GM10248 (cell line): ENCODE data around the gene SEPHS1.

Experiments
- CTCF ChIA-PET: fragments of 300-600 bp; sonication (Branson Sonifier 250); formaldehyde crosslinking; extraction: SDS; loops from one replicate; lab custom pipeline; 2021; ENCODE audit warnings: antibody characterized with exemption; lab: Yijun Ruan, JAX
- POLR2A ChIA-PET: fragments of 350-650 bp; sonication (Branson Sonifier 250); formaldehyde crosslinking; extraction: SDS; loops from one replicate; lab custom pipeline; 2020; ENCODE audit warnings: antibody characterized with exemption; lab: Yijun Ruan, JAX
- DNase-seq: peaks from one replicate; pipeline ENCODE4 v3.0.0; 2012; ENCODE audit errors: extremely low spot score
- TF ChIP-seq, protein P1 (sequence below): IDR thresholded peaks from 2 replicates; pipeline ENCODE4 v1.5.1; 2012; ENCODE audit warnings: mild to moderate bottlenecking, low read depth; ENCODE audit errors: extremely low read depth, missing control alignments, control extremely low read depth

The SEPHS1 gene

DNA sequence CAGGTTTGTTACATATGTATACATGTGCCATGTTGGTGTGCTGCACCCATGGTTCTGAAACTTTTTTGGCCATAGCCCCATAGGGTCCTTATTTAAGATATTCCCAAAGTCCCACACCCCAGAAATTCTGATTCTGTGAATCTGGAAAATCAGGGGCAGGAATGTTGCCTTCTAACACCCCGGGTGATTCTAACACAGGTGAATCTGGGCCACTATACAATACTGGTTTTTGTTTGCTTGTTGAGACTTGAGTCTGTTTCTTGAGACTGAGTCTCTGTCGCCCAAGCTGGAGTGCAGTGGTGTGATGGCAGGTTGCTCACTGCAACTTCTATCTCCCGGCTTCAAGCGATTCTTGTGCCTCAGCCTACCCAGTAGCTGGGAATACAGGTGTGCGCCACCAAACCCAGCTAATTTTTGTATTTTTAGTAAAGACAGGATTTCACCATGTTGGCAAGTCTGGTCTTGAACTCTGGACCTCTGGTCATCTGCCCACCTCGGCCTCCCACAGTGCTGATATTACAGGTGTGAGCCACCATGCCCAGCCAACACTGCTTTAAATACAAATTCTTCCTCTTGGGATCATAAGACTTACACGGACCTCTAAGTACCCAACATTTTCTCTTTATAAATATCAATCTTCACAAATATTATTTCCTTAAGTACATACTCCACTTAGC, 31.3 kb downstream of the SEPHS1 start:
- no peak for DNase-seq
- TF ChIP-seq, protein P1, sequence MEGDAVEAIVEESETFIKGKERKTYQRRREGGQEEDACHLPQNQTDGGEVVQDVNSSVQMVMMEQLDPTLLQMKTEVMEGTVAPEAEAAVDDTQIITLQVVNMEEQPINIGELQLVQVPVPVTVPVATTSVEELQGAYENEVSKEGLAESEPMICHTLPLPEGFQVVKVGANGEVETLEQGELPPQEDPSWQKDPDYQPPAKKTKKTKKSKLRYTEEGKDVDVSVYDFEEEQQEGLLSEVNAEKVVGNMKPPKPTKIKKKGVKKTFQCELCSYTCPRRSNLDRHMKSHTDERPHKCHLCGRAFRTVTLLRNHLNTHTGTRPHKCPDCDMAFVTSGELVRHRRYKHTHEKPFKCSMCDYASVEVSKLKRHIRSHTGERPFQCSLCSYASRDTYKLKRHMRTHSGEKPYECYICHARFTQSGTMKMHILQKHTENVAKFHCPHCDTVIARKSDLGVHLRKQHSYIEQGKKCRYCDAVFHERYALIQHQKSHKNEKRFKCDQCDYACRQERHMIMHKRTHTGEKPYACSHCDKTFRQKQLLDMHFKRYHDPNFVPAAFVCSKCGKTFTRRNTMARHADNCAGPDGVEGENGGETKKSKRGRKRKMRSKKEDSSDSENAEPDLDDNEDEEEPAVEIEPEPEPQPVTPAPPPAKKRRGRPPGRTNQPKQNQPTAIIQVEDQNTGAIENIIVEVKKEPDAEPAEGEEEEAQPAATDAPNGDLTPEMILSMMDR: no peak
- ChIA-PET POLR2A (interaction anchor here (0.8 kb wide), 1 partner anchor 14 kb away, joined by 8 read pairs; no protein-coding TSS in a partner anchor), CTCF (interaction anchor here (1.0 to 3.9 kb wide), 4 partner anchors 9 to 55 kb away, joined by 3 to 30 read pairs (median 4); partner anchors contain the start of gene PHYH)

DNA sequence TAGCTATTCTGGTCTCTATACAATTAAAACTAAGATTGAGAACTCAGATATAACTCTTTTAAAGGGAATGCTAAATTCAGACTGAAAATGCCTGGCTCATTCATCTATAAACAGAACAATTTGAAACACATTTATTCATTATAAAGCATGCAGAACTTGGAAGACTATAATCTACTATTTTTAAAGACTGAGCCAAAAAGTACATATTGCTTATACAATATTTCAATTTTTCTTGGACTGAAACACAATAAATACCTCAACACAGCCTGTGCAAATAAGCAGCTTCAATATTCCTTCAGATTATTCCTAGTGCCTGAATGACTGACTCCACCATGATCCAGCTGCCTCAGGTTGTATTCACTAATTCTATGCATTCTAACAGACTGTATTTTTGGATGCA, 32.7 kb downstream of the SEPHS1 start:
- ChIA-PET CTCF (interaction anchor here (1.4 to 3.9 kb wide), 3 partner anchors 9 to 57 kb away, joined by 3 to 30 read pairs (median 4); partner anchors contain the start of gene PHYH), POLR2A (no interaction called here)
- TF ChIP-seq, protein P1: no peak
- DNase-seq: no peak

DNA sequence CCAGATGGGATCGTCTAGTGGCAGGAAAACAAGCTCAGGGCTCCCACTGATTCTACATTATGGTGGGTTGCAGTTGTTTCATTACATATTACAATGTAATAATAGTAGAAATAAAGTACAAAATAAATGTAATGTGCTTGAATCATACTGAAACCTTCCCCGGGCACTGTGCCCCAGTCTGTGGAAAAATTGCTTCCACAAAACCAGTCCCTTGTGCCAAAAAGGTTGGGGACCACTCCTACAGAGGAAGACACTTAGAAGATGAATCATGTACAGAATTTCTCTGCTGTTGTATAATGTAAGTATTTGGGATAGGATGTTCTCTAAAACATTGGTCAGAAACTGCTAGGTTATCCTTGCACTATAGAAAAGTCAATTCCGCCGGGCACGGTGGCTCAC, 36.9 kb downstream of the SEPHS1 start:
- no peak for DNase-seq
- TF ChIP-seq, protein P1: no peak
- ChIA-PET POLR2A (no interaction called here), CTCF (interaction anchor here (0.9 kb wide), 2 partner anchors 8 kb away, joined by 3 to 4 read pairs; no protein-coding TSS in a partner anchor)

DNA sequence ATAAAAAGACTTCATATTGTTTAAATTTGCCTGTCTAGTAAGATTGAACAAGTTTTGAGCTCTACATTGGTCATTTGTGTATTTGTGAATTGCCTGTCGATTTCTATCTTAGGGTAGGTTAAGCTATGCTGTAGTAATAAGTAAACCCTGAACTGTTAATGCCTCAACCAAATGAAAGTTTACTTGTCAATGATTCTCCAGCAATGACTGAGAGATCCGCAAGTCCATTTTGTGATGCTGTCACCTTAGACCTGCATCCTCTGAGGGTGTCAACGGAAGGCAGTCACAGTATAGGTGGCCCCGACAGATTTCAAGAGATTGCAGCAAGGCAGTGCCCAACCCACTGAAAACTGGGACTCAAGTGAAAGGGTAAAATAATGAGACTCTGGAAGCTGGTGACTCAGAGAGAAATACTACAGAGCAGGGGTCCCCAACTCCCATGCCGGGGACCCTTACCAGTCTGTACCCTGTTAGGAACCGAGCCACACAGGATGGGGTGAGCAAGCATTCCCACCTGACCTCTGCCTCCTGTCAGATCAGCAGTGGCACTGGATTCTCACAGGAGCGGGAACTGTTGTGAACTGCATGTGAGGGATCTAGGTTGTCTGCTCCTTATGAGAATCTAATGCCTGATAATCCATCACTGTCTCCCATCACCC, 37.4 kb downstream of the SEPHS1 start:
- ChIA-PET CTCF (interaction anchor here (0.9 to 1.5 kb wide), 3 partner anchors 8 to 11 kb away, joined by 3 to 4 read pairs (median 3); partner anchors contain the start of gene PHYH), POLR2A (no interaction called here)
- TF ChIP-seq, protein P1: no peak
- no peak for DNase-seq

DNA sequence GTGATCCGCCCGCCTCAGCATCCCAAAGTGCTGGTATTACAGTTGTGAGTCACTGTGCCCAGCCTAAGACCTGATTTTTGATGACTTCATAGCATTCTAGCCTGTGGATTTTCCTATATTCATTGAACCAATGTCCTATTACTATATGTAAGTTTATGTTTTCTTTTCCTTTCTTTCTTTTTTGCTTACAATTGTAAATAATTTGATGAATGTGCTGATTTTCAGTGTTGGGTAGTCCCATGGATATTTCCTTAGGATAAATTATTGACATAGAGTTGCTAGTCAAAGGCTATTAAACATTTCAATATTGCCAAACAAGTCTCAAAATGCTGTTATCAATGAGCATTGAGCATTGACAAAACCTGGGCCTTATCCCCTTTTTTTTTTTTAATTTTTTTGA, 38.3 kb downstream of the SEPHS1 start:
- TF ChIP-seq, protein P1: no peak
- POLR2A ChIA-PET: no interaction called here
- CTCF ChIA-PET: interaction anchor here (1.5 kb wide), 1 partner anchor 10 kb away, joined by 3 read pairs; the partner anchor contains the start of gene PHYH
- DNase-seq: no peak

DNA sequence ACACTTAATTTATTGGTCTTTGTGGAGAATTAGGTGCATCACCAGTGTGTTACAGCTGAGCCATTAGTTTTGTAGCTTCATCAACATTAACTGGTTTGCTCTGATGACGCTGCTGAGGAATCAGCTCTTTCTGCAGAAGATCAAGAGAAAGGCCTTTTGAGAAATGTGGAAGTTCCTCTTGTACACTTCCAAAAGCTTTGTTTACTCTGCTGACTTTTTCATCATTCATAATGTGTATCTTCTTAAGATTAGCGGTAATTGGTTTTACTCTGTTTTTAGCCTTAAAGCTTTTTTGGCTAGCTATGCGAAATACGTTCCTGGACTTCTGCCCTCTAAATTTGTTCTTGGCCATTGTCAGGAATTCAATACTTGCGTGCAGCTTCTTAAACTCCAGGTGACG, 40.0 kb downstream of the SEPHS1 start:
- ChIA-PET CTCF (interaction anchor here (1.0 to 1.5 kb wide), 2 partner anchors 9 to 16 kb away, joined by 3 read pairs; no protein-coding TSS in a partner anchor), POLR2A (no interaction called here)
- TF ChIP-seq, protein P1: no peak
- no peak for DNase-seq
